ENCODE data around the gene EEF1AKMT3. TPM values are rescaled to one million over a fixed set of nuclear protein-coding genes. Genes with fewer than 3 reads are reported as not detected.

The EEF1AKMT3 gene
- total and polyA plus RNA-seq, 2 experiments from 2014 or later: 1.3 to 5.3 TPM

DNA sequence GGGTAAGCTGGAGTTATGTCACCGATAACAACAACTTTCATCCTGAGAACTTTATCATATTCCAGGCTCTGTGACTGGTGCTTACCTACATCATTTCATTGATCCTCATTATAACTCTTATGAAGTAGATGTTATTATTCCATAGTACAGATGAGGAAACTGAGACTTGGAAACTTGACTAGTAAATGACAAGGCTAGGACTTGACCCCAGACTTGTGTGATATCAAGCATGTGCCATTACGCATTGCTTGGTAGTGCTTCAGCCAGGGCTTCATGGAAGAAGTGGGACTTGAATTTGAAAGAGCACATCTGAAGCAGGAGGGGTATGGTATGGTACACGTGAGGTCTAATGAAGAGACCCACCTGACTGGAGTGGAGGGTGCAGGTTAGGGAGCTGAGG, 34.3 kb downstream of the EEF1AKMT3 start:
- Mint-ChIP-seq H3K27ac (no peak overlapping the region), H3K4me3 (no peak overlapping the region), H3K4me1 (no peaks in the 10 kb centered on the region), H3K27me3 (ENCODE audit: insufficient read depth, low read depth, poor library complexity) (peaks cover 4% of the 10 kb centered on the region), H3K9me3 (no peaks in the 10 kb centered on the region), H3K36me3 (ENCODE audit: low read depth) (peaks cover 4% of the 10 kb centered on the region)
- Histone ChIP-seq H3K4me3 (no peak overlapping the region), H2AFZ (no peak overlapping the region), H3K9me2 (ENCODE audit: insufficient read depth) (no peaks in the 10 kb centered on the region), H3K4me1 (ENCODE audit: insufficient read depth) (peaks cover 2% of the 10 kb centered on the region; the same call in 1 of the 2 replicates), H3K4me2 (no peak overlapping the region), H3K36me3 (ENCODE audit: insufficient read depth) (no peaks in the 10 kb centered on the region), H3K27ac (ENCODE audit: low read depth) (no peak overlapping the region), H4K20me1 (replicated peaks; ENCODE audit: insufficient read depth) (no peaks in the 10 kb centered on the region), H3K27me3 (ENCODE audit: insufficient read depth) (no peaks in the 10 kb centered on the region), H3K79me2 (replicated peaks; ENCODE audit: insufficient read depth) (no peaks in the 10 kb centered on the region), H3F3A (replicated peaks; ENCODE audit: low read depth) (no peaks in the 10 kb centered on the region)
- DNase-seq (ENCODE audit: low spot score) (no peak), ATAC-seq (no peak)
- TF ChIP-seq POLR2AphosphoS5 (IDR thresholded peaks at IDR 0.05; ENCODE audit: low read depth): no peak
- TF ChIP-seq, protein P1, sequence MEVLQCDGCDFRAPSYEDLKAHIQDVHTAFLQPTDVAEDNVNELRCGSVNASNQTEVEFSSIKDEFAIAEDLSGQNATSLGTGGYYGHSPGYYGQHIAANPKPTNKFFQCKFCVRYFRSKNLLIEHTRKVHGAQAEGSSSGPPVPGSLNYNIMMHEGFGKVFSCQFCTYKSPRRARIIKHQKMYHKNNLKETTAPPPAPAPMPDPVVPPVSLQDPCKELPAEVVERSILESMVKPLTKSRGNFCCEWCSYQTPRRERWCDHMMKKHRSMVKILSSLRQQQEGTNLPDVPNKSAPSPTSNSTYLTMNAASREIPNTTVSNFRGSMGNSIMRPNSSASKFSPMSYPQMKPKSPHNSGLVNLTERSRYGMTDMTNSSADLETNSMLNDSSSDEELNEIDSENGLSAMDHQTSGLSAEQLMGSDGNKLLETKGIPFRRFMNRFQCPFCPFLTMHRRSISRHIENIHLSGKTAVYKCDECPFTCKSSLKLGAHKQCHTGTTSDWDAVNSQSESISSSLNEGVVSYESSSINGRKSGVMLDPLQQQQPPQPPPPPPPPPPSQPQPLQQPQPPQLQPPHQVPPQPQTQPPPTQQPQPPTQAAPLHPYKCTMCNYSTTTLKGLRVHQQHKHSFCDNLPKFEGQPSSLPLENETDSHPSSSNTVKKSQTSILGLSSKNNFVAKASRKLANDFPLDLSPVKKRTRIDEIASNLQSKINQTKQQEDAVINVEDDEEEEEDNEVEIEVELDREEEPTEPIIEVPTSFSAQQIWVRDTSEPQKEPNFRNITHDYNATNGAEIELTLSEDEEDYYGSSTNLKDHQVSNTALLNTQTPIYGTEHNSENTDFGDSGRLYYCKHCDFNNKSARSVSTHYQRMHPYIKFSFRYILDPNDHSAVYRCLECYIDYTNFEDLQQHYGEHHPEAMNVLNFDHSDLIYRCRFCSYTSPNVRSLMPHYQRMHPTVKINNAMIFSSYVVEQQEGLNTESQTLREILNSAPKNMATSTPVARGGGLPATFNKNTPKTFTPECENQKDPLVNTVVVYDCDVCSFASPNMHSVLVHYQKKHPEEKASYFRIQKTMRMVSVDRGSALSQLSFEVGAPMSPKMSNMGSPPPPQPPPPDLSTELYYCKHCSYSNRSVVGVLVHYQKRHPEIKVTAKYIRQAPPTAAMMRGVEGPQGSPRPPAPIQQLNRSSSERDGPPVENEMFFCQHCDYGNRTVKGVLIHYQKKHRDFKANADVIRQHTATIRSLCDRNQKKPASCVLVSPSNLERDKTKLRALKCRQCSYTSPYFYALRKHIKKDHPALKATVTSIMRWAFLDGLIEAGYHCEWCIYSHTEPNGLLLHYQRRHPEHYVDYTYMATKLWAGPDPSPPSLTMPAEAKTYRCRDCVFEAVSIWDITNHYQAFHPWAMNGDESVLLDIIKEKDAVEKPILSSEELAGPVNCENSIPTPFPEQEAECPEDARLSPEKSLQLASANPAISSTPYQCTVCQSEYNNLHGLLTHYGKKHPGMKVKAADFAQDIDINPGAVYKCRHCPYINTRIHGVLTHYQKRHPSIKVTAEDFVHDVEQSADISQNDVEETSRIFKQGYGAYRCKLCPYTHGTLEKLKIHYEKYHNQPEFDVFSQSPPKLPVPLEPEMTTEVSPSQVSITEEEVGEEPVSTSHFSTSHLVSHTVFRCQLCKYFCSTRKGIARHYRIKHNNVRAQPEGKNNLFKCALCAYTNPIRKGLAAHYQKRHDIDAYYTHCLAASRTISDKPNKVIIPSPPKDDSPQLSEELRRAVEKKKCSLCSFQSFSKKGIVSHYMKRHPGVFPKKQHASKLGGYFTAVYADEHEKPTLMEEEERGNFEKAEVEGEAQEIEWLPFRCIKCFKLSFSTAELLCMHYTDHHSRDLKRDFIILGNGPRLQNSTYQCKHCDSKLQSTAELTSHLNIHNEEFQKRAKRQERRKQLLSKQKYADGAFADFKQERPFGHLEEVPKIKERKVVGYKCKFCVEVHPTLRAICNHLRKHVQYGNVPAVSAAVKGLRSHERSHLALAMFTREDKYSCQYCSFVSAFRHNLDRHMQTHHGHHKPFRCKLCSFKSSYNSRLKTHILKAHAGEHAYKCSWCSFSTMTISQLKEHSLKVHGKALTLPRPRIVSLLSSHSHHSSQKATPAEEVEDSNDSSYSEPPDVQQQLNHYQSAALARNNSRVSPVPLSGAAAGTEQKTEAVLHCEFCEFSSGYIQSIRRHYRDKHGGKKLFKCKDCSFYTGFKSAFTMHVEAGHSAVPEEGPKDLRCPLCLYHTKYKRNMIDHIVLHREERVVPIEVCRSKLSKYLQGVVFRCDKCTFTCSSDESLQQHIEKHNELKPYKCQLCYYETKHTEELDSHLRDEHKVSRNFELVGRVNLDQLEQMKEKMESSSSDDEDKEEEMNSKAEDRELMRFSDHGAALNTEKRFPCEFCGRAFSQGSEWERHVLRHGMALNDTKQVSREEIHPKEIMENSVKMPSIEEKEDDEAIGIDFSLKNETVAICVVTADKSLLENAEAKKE (CRISPR knock-in tag; IDR thresholded peaks at IDR 0.05): no peak
- TF ChIP-seq EZH2phosphoT487 (IDR thresholded peaks at IDR 0.05; ENCODE audit: unreplicated experiment): no peak
- TF ChIP-seq, protein P2, sequence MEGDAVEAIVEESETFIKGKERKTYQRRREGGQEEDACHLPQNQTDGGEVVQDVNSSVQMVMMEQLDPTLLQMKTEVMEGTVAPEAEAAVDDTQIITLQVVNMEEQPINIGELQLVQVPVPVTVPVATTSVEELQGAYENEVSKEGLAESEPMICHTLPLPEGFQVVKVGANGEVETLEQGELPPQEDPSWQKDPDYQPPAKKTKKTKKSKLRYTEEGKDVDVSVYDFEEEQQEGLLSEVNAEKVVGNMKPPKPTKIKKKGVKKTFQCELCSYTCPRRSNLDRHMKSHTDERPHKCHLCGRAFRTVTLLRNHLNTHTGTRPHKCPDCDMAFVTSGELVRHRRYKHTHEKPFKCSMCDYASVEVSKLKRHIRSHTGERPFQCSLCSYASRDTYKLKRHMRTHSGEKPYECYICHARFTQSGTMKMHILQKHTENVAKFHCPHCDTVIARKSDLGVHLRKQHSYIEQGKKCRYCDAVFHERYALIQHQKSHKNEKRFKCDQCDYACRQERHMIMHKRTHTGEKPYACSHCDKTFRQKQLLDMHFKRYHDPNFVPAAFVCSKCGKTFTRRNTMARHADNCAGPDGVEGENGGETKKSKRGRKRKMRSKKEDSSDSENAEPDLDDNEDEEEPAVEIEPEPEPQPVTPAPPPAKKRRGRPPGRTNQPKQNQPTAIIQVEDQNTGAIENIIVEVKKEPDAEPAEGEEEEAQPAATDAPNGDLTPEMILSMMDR (conservative IDR thresholded peaks at IDR 0.05; ENCODE audit: low read depth in 2 of 2): no peak
- no peak for TF ChIP-seq ZNF114 (CRISPR knock-in tag; IDR thresholded peaks at IDR 0.05)
- TF ChIP-seq JUNB (IDR thresholded peaks at IDR 0.05; ENCODE audit: unreplicated experiment): no peak
- no peak for TF ChIP-seq CREB1 (CRISPR knock-in tag; IDR thresholded peaks at IDR 0.05; ENCODE audit: low read depth)
- TF ChIP-seq EZH2 (IDR thresholded peaks at IDR 0.05; ENCODE audit: low read depth, unreplicated experiment): no peak
- TF ChIP-seq STAT1 (IDR thresholded peaks at IDR 0.05; ENCODE audit: unreplicated experiment): no peak
- TF ChIP-seq ZNF331 (CRISPR knock-in tag; IDR thresholded peaks at IDR 0.05; ENCODE audit: low read depth): no peak
- no peak for TF ChIP-seq ETS1 (IDR thresholded peaks at IDR 0.05)
- no peak for TF ChIP-seq NANOG (IDR thresholded peaks at IDR 0.05; ENCODE audit: borderline replicate concordance)
- TF ChIP-seq REST (IDR thresholded peaks at IDR 0.05; ENCODE audit: unreplicated experiment): no peak
